Adrenal gland (tissue), 12 donors: ENCODE measurements around the gene SSBP2. TPM values are rescaled to one million over a fixed set of nuclear protein-coding genes. Genes with fewer than 3 reads are reported as not detected.

Experiments used
- DNase-seq, 7 donors: peaks; one replicate each; pipeline ENCODE4 v3.0.0-alpha.2; 2019 to 2020
- H3K27ac ChIP-seq, 5 donors: fragments of 200-600 bp; sonication (generic) in 4 of 5; 1 replicate in 3 of 5; 2 replicates in 2 of 5; pipeline versions ENCODE4 v1.5.1 to v1.8.0; 2016 to 2020; ENCODE audit warnings: mild to moderate bottlenecking in 1 of 5
- H3K27me3 ChIP-seq: fragments of 200-600 bp; 2 replicates; pipeline ENCODE4 v1.8.0; 2021
- H3K36me3 ChIP-seq, 2 donors: fragments of 200-600 bp; replicated peaks in 1 of 2; 1 replicate in 1 of 2; 2 replicates in 1 of 2; pipeline versions ENCODE4 v1.5.1 to v1.8.0; 2018 to 2022
- H3K4me1 ChIP-seq, 2 donors: fragments of 200-600 bp; replicated peaks in 1 of 2; 1 replicate in 1 of 2; 2 replicates in 1 of 2; pipeline versions ENCODE4 v1.5.1 to v1.8.0; 2018 to 2021
- H3K4me3 ChIP-seq, 4 donors: fragments of 200-600 bp; sonication (generic) in 3 of 4; one replicate each; pipeline ENCODE4 v1.5.1; 2016 to 2018
- H3K9me3 ChIP-seq, 3 donors: fragments of 200-600 bp; sonication (generic) in 1 of 3; replicated peaks in 1 of 3; 1 replicate in 2 of 3; 2 replicates in 1 of 3; pipeline versions ENCODE4 v1.5.1 to v1.8.0; 2016 to 2021
- POLR2A ChIP-seq, 2 donors: fragments of 450-650 bp; IDR thresholded peaks; one replicate each; pipeline ENCODE4 v1.6.1; 2017; ENCODE audit warnings: antibody characterized with exemption in 2 of 2, mild to moderate bottlenecking in 2 of 2, moderate library complexity in 1 of 2
- WGBS, 4 donors: extraction: QIAGEN DNeasy Blood & Tissue Kit in 2 of 4; methylation state at CpG; one replicate each; pipeline versions ENCODE4 v1.1.5 to v1.1.7; 2013 to 2017; 5-methylcytosine and 5-hydroxymethylcytosine counted together
- intact Hi-C, 2 donors: fragments of 100-400 bp; cut with DNase I; formaldehyde crosslinking; loops; one replicate each; pipeline versions ENCODE4 v1.14.1 to v1.15.0; 2022 to 2023
- polyA plus RNA-seq, 3 donors: library from polyadenylated mRNA; stranded (reverse); fragments of 200-250 nt in 2 of 3; fragments of 350-450 nt in 1 of 3; fragmentation: Illumina TruSeq in 1 of 3; extraction: RNeasy Lipid Tissue Mini Kit (QIAGEN cat#74804) in 1 of 3; gene quantifications; one replicate each; pipeline ENCODE4 v1.2.3, GENCODE V29; 2013 to 2014
- total RNA-seq, 9 donors: library from RNA; depleted of rRNA in 4 of 9; stranded (reverse); fragments of >200 nt in 4 of 9; fragments of 120-200 nt in 1 of 9; fragmentation: NEBNext Ultra II Directional in 1 of 9; extraction: Animal tissue kit (Norgen Biotek cat#: 25700) in 1 of 9; gene quantifications; one replicate each; pipeline versions ENCODE4 v1.1.0 to v1.2.4, GENCODE V29; 2013 to 2023
- TF ChIP-seq, protein P1 (sequence below), 6 experiments: fragments of 450-650 bp in 4 of 6; fragments of 200-600 bp in 2 of 6; sonication (generic) in 1 of 6; IDR thresholded peaks; 1 replicate in 5 of 6; 2 replicates in 1 of 6; pipeline versions ENCODE4 v1.5.1 to v1.8.0; 2016 to 2021; ENCODE audit warnings: antibody characterized with exemption in 6 of 6, mild to moderate bottlenecking in 2 of 6, moderate library complexity in 1 of 6
- donor health status: healthy with polysubstance abuse.
- donor health status: Bipolar disorder and iron deficiency.
- donor health status: DM: yes; HTN: yes; CAD: no.
- donor health status: DM: no; HTN: no; CAD: no.
- donor health status: DM: no; HTN: no; CAD: no.
- donor health status: DM: yes; HTN: yes; CAD: no.

The SSBP2 gene
- total and polyA plus RNA-seq, 12 donors = 16.2 to 424 (median 25.4) TPM

DNA sequence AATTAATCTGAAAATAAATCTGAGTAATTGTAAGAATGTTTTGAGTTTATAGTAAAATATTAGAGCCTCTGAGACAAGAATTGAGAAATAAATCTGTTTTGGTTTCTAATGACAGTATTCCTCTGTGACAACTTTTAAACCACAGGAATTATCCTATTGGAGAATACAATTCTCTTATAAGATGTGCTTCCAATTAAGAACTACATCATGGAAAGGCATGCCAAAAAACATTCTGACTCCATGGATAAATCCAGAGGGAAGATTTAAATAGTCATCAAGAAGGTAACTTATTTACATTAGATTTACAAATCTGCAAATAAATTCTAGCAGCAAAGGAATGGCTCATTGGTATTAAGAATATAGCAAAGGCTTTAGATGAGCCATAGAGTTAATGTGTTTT lies 178.7 kb downstream of the SSBP2 start:
- no peaks in the 10 kb centered on the region for H3K4me1 ChIP-seq
- no peaks in the 10 kb centered on the region for H3K9me3 ChIP-seq
- intact Hi-C loops = no loop called here

DNA sequence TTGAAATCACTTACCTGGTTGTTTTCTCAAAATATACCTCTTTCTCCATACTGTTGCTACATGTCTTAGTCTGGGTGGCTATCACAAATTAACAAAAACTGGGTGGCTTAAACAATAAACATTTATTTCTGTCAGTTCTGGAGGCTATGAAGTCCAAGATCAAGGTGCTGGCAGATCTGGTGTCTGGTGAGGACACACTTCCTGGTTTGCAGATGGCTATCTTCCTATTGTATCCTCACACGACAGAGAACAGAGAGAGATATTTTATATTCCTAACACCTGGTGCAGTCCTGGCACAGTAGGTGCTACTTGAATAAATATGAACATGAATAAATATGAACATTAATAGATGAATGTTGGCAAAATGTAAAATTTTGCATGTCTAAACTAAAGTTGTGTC lies 192.7 kb downstream of the SSBP2 start:
- H3K4me1 ChIP-seq = peaks cover 0 to 8% of the 10 kb centered on the region in 2 donors
- TF ChIP-seq, protein P1, sequence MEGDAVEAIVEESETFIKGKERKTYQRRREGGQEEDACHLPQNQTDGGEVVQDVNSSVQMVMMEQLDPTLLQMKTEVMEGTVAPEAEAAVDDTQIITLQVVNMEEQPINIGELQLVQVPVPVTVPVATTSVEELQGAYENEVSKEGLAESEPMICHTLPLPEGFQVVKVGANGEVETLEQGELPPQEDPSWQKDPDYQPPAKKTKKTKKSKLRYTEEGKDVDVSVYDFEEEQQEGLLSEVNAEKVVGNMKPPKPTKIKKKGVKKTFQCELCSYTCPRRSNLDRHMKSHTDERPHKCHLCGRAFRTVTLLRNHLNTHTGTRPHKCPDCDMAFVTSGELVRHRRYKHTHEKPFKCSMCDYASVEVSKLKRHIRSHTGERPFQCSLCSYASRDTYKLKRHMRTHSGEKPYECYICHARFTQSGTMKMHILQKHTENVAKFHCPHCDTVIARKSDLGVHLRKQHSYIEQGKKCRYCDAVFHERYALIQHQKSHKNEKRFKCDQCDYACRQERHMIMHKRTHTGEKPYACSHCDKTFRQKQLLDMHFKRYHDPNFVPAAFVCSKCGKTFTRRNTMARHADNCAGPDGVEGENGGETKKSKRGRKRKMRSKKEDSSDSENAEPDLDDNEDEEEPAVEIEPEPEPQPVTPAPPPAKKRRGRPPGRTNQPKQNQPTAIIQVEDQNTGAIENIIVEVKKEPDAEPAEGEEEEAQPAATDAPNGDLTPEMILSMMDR (IDR thresholded peaks at IDR 0.05) = no peak
- no peak for TF ChIP-seq POLR2A (IDR thresholded peaks at IDR 0.05)
- no peak for DNase-seq
- intact Hi-C loops = no loop called here
- no peaks in the 10 kb centered on the region for H3K36me3 ChIP-seq
- H3K27me3 ChIP-seq = no peaks in the 10 kb centered on the region
- no peak overlapping the region for H3K27ac ChIP-seq
- no peaks in the 10 kb centered on the region for H3K9me3 ChIP-seq
- 57 to 83% (median 67%) methylated on average over 1 of the region's 1 CpG for WGBS, 4 donors
- H3K4me3 ChIP-seq = no peak overlapping the region

More for the DNA sequence above, 178.7 kb downstream of the SSBP2 start:
- no peak for DNase-seq
- Histone ChIP-seq H3K36me3 (no peaks in the 10 kb centered on the region), H3K27me3 (no peaks in the 10 kb centered on the region), H3K4me3 (no peak overlapping the region), H3K27ac (no peak overlapping the region)
- TF ChIP-seq, protein P1 (IDR thresholded peaks at IDR 0.05) = no peak
- no peak for TF ChIP-seq POLR2A (IDR thresholded peaks at IDR 0.05)

DNA sequence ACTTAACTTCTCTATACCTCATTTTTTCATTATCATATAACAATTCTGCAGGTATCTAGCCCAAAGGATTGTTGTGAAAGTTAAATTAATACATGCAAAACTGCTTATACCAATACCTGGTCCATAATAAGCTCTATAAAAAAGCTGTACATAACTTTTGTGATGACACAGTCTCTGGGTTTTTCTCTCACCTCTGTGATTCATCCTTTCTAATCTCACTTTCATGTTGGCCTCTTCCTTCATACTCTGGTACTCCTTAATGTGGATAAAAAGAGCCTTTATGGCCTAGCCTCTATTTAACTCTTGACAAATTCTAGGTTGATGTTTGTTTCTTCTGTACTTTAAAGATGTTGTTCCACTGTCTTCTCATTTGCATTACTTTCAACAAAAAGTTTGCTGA lies 194.1 kb downstream of the SSBP2 start:
- Histone ChIP-seq H3K4me1 (peaks cover 0 to 8% of the 10 kb centered on the region in 2 donors), H3K36me3 (no peaks in the 10 kb centered on the region), H3K4me3 (no peak overlapping the region), H3K27me3 (no peaks in the 10 kb centered on the region), H3K9me3 (no peaks in the 10 kb centered on the region), H3K27ac (no peak overlapping the region)
- no peak for TF ChIP-seq POLR2A (IDR thresholded peaks at IDR 0.05)
- TF ChIP-seq, protein P1 (IDR thresholded peaks at IDR 0.05) = no peak
- no peak for DNase-seq
- intact Hi-C loops = no loop called here

DNA sequence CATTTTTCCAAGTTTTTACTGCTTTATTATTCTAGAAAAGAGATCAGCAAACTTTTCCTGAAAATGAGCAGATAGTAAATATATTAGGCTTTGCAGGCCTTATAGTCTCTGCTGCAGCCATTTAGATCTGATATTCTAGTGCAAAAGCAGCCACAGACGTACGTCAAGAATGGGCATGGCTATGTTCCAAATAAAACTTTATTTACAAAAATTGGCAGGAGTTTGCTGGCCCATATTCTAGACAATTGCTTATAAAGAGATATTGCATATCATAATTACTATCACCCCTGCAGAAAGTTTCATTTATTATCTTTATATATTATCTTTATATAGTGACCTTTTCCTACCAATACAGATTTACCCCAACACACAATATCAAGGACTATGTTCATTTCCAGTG lies 195.0 kb downstream of the SSBP2 start:
- TF ChIP-seq POLR2A (IDR thresholded peaks at IDR 0.05) = no peak
- TF ChIP-seq, protein P1 (IDR thresholded peaks at IDR 0.05) = no peak
- H3K4me3 ChIP-seq = no peak overlapping the region
- no peak overlapping the region for H3K27ac ChIP-seq
- peaks cover 0 to 8% of the 10 kb centered on the region in 2 donors for H3K4me1 ChIP-seq
- no peaks in the 10 kb centered on the region for H3K36me3 ChIP-seq
- intact Hi-C loops = no loop called here
- WGBS, 4 donors = 89 to 98% (median 95%) methylated on average over 2 of the region's 2 CpGs
- no peaks in the 10 kb centered on the region for H3K27me3 ChIP-seq
- H3K9me3 ChIP-seq = no peaks in the 10 kb centered on the region
- no peak for DNase-seq
